ENCODE data around the gene AJAP1.

The AJAP1 gene

DNA sequence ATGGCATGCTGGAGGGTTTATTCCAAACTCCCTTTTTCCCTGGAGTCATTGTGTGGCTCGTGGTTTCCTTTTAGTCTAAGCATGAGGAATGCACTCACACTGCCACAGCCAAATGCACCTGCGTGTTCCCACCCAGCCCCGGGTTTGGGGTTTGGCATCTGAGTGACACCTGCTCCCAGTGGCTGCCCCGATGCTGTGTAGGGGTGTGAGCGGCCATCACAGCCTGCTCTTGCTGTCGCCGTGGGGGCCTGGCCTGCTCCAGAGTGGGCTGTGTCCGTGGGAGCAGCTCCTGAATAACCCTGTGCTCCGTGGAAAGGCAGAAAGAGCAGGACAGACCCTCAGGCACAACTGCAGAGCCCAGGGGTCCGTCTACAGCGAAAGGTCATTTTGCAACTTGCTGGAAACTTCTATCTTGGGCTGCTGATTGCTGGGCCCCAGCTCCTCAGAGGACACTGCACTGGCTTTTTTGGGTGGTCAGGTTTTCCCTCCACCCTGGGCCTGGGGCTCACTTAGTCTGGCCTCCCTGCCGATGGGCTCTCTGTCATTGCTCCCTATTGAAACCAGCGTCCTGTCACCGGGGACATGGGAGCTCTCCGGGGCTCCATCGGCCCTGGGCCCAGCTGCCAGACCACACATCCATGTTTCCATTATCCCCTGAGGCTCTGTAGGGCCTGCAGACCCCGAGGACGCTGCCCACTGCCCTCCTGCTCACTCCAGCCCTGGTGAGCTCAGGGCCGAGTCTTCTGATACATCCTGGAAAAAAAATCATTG is 74.1 kb downstream of the AJAP1 start:
- H3K4me3 ChIP-seq (ENCODE audit: low read length): no peak overlapping the region
- DNase-seq (ENCODE audit: low read depth): no peak
- TF ChIP-seq, protein P1, sequence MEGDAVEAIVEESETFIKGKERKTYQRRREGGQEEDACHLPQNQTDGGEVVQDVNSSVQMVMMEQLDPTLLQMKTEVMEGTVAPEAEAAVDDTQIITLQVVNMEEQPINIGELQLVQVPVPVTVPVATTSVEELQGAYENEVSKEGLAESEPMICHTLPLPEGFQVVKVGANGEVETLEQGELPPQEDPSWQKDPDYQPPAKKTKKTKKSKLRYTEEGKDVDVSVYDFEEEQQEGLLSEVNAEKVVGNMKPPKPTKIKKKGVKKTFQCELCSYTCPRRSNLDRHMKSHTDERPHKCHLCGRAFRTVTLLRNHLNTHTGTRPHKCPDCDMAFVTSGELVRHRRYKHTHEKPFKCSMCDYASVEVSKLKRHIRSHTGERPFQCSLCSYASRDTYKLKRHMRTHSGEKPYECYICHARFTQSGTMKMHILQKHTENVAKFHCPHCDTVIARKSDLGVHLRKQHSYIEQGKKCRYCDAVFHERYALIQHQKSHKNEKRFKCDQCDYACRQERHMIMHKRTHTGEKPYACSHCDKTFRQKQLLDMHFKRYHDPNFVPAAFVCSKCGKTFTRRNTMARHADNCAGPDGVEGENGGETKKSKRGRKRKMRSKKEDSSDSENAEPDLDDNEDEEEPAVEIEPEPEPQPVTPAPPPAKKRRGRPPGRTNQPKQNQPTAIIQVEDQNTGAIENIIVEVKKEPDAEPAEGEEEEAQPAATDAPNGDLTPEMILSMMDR (IDR thresholded peaks at IDR 0.05; ENCODE audit: insufficient read depth, low read depth, low read length, missing control alignments): no peak

DNA sequence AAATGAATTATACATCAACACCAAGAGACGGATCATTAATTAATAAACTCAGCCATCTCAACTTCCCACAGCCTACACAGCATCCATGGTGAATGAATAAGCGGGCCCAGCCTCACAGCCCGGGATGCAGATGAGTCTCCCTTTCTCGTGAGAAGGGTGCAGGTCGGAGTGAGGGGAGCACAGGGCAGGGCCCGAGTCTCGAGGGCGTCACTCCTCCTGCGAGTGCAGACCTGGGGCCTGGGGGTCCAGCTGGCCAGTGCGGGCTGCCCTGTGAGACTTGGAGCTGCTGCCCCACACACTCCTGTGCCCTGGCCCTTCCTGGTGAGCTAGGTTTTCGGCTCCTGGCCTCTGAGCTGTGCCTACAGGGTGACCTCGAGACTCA is 74.7 kb downstream of the AJAP1 start:
- H3K4me3 ChIP-seq (ENCODE audit: low read length): no peak overlapping the region

GRCh38 chr1:4730078-4730477 is 75.7 kb downstream of the AJAP1 start:
- TF ChIP-seq, protein P1 (IDR thresholded peaks at IDR 0.05; ENCODE audit: insufficient read depth, low read depth, low read length, missing control alignments): no peak
- no peak overlapping the region for H3K4me3 ChIP-seq (ENCODE audit: low read length)
- no peak for DNase-seq (ENCODE audit: low read depth)

More for the DNA sequence above, 74.7 kb downstream of the AJAP1 start:
- DNase-seq (ENCODE audit: low read depth): no peak
- TF ChIP-seq, protein P1 (IDR thresholded peaks at IDR 0.05; ENCODE audit: insufficient read depth, low read depth, low read length, missing control alignments): no peak

DNA sequence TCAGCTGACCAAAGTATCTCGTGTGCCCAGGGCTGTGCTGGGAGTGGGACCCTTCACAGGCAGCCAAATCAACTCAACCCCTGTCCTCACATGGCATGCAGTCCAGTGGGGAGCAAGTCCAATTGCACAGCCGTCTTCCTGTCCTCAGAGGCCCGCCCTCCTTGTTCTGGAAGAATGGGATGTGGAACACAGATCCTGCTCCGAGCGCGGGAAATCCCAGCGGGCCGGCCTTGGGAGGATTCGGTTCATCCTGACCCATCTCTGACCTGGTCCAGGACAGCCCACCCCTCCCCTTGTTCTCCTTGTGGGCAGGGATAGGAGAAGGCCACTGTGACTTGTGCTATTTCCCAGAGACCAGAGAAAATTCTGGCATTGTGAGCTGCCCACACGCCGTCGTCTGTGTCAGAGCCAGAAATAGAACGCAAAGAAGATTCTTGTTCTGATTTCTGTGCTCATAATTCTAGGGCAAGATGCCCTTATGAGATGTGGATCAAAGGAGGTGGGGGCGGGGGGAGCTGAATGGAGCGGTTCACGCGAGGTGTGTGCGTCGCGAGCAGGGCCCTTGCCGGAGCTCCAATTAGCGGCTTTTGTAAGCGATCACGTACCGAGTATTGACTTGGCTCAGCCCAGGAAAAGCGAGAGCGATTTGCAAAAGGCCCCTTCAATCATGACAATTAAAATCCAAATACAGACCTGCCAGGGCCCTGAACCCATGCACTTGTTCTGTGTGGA is 79.2 kb downstream of the AJAP1 start:
- TF ChIP-seq, protein P1 (IDR thresholded peaks at IDR 0.05; ENCODE audit: insufficient read depth, low read depth, low read length, missing control alignments): no peak
- no peak overlapping the region for H3K4me3 ChIP-seq (ENCODE audit: low read length)
- no peak for DNase-seq (ENCODE audit: low read depth)

DNA sequence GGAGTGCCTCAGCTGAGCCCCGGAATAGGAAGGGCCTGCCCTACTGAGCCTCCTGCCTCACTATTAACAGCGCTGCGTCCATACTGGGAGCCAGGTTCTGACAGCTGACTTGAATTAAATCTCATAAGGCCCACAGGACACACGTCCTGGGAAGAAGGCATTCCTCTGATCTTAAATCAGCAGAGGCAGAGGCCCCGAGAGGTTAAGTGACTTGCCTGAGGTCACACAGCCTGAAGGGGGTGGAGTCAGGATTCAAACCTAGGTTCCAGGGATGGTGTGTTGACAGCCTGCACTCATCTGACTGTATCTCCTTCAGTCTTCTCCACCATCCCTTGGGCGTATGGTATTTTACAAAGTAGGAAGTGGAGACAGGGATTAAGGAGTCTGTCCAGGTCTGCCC is 79.8 kb downstream of the AJAP1 start:
- DNase-seq (ENCODE audit: low read depth): no peak
- H3K4me3 ChIP-seq (ENCODE audit: low read length): no peak overlapping the region
- TF ChIP-seq, protein P1 (IDR thresholded peaks at IDR 0.05; ENCODE audit: insufficient read depth, low read depth, low read length, missing control alignments): no peak

DNA sequence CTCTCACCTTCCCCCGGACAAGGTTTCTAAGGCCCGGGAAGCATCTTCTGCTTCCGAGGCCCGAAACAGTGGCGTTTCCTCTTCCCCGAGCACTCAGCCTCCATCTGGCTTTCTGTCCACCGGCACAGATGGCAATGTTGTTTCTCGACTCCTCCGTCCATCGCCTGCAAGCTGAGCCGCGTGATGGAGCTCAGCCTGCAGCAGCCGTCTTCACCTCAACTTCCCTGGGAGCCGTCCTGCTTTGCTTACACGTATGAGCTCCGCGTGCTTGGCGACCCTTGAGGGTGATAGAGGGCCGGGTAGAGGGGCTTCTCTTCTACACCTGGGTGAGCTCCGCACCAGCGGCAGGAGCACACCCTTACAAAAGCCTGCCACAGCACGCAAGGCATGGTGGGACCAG is 80.4 kb downstream of the AJAP1 start:
- no peak for DNase-seq (ENCODE audit: low read depth)
- TF ChIP-seq, protein P1 (IDR thresholded peaks at IDR 0.05; ENCODE audit: insufficient read depth, low read depth, low read length, missing control alignments): no peak
- no peak overlapping the region for H3K4me3 ChIP-seq (ENCODE audit: low read length)

All from epithelial cell of esophagus (primary cell).